OCI-LY1 (cell line): Measurements from ENCODE around the gene ITGA1.

Experiments
- H2AFZ ChIP-seq: fragments of 200-600 bp; sonication (generic), shearing (Covaris generic); 2 replicates; pipeline ENCODE4 v1.6.0; 2014; ENCODE audit warnings: antibody characterized with exemption, mild to moderate bottlenecking, low read length
- H3F3A ChIP-seq: fragments of 200-600 bp; sonication (generic), shearing (Covaris generic); 2 replicates; pipeline ENCODE4 v1.6.0; 2014; ENCODE audit warnings: mild to moderate bottlenecking, antibody characterized with exemption, low read length, moderate library complexity; ENCODE audit not compliant: insufficient read depth
- H3K27ac ChIP-seq: fragments of 200-600 bp; sonication (generic); 2 replicates; pipeline ENCODE4 v1.5.1; 2014; ENCODE audit warnings: low read length, mixed run types, mild to moderate bottlenecking, low read depth; ENCODE audit not compliant: poor library complexity, severe bottlenecking
- H3K27me3 ChIP-seq: fragments of 200-600 bp; sonication (generic); 2 replicates; pipeline ENCODE4 v1.6.0; 2014; ENCODE audit warnings: antibody characterized with exemption, mild to moderate bottlenecking, low read length, moderate library complexity; ENCODE audit not compliant: insufficient read depth
- H3K36me3 ChIP-seq: fragments of 200-600 bp; sonication (generic); 2 replicates; pipeline ENCODE4 v1.6.1; 2014; ENCODE audit warnings: mild to moderate bottlenecking, antibody characterized with exemption, low read length, moderate library complexity, mixed read lengths; ENCODE audit not compliant: insufficient read depth
- H3K4me1 ChIP-seq: fragments of 200-600 bp; sonication (generic); 2 replicates; pipeline ENCODE4 v1.5.1; 2014; ENCODE audit warnings: mild to moderate bottlenecking, low read length, moderate library complexity; ENCODE audit not compliant: insufficient read depth, severe bottlenecking
- H3K4me2 ChIP-seq: fragments of 200-600 bp; sonication (generic), shearing (Covaris generic); 2 replicates; pipeline ENCODE4 v1.6.1; 2014; ENCODE audit warnings: low read length
- H3K4me3 ChIP-seq: fragments of 200-600 bp; sonication (generic); 2 replicates; pipeline ENCODE4 v1.5.1; 2014; ENCODE audit warnings: low read length, low read depth, mild to moderate bottlenecking, mixed read lengths; ENCODE audit not compliant: poor library complexity, severe bottlenecking
- H3K79me2 ChIP-seq: fragments of 200-600 bp; shearing (Covaris generic); 2 replicates; pipeline ENCODE4 v1.6.1; 2016; ENCODE audit warnings: mixed run types, low read length, mixed read lengths; ENCODE audit not compliant: insufficient read depth
- H3K9ac ChIP-seq: fragments of 200-600 bp; sonication (generic), shearing (Covaris generic); 2 replicates; pipeline ENCODE4 v1.6.1; 2014; ENCODE audit warnings: mild to moderate bottlenecking, low read length, mixed read lengths
- H3K9me2 ChIP-seq: fragments of 200-600 bp; sonication (generic), shearing (Covaris generic); 2 replicates; pipeline ENCODE4 v1.6.1; 2014; ENCODE audit warnings: low read depth, mild to moderate bottlenecking, low read length, mixed read lengths
- H3K9me3 ChIP-seq: fragments of 200-600 bp; shearing (Covaris generic); 2 replicates; pipeline ENCODE4 v1.6.1; 2014; ENCODE audit warnings: low read length, mixed read lengths
- H4K20me1 ChIP-seq: fragments of 200-600 bp; sonication (generic), shearing (Covaris generic); 2 replicates; pipeline ENCODE4 v1.6.0; 2016; ENCODE audit warnings: mild to moderate bottlenecking, low read length; ENCODE audit not compliant: insufficient read depth
- EZH2 ChIP-seq: fragments of 200-600 bp; sonication (generic), shearing (Covaris generic); IDR thresholded peaks from 2 replicates; pipeline ENCODE4 v1.8.0; 2017; ENCODE audit warnings: borderline replicate concordance, mixed run types, mild to moderate bottlenecking, antibody characterized with exemption, low read length, moderate library complexity, mixed read lengths
- TF ChIP-seq, protein P1 (sequence below): fragments of 200-600 bp; sonication (generic), shearing (Covaris generic); IDR thresholded peaks from 2 replicates; pipeline ENCODE4 v1.5.1; 2017; ENCODE audit warnings: mild to moderate bottlenecking, antibody characterized with exemption, low read length, moderate library complexity, mixed read lengths

The ITGA1 gene

DNA sequence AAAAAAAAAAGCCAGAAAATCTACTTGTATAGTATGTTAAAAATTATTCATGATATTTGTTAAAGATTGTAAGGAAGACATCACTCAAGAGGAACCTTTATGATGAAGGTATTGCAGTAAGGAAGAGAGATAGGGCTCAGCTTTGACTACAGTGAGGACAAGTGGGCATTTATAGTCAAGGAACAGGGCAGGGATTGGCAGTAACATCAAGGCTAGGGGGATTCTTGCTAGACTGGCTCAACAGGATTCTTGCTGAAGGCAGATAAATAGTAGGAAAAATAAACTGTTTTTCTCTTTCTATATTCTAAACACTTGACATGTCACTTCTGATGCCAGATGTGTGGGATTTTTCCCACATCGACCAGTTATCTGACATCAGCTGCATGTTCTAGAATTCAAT, 96.7 kb downstream of the ITGA1 start:
- no peaks in the 10 kb centered on the region for H3K4me1 ChIP-seq
- no peaks in the 10 kb centered on the region for H3K27me3 ChIP-seq
- no peaks in the 10 kb centered on the region for H4K20me1 ChIP-seq
- no peak overlapping the region for H3K27ac ChIP-seq
- H3K4me2 ChIP-seq, result no peak overlapping the region
- TF ChIP-seq, protein P1, sequence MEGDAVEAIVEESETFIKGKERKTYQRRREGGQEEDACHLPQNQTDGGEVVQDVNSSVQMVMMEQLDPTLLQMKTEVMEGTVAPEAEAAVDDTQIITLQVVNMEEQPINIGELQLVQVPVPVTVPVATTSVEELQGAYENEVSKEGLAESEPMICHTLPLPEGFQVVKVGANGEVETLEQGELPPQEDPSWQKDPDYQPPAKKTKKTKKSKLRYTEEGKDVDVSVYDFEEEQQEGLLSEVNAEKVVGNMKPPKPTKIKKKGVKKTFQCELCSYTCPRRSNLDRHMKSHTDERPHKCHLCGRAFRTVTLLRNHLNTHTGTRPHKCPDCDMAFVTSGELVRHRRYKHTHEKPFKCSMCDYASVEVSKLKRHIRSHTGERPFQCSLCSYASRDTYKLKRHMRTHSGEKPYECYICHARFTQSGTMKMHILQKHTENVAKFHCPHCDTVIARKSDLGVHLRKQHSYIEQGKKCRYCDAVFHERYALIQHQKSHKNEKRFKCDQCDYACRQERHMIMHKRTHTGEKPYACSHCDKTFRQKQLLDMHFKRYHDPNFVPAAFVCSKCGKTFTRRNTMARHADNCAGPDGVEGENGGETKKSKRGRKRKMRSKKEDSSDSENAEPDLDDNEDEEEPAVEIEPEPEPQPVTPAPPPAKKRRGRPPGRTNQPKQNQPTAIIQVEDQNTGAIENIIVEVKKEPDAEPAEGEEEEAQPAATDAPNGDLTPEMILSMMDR, result no peak
- TF ChIP-seq EZH2, result no peak
- no peak overlapping the region for H3K9ac ChIP-seq
- H3F3A ChIP-seq, result no peaks in the 10 kb centered on the region
- no peaks in the 10 kb centered on the region for H3K9me2 ChIP-seq
- no peak overlapping the region for H2AFZ ChIP-seq
- H3K4me3 ChIP-seq, result no peak overlapping the region
- H3K79me2 ChIP-seq, result no peaks in the 10 kb centered on the region
- no peaks in the 10 kb centered on the region for H3K36me3 ChIP-seq
- H3K9me3 ChIP-seq, result no peaks in the 10 kb centered on the region

DNA sequence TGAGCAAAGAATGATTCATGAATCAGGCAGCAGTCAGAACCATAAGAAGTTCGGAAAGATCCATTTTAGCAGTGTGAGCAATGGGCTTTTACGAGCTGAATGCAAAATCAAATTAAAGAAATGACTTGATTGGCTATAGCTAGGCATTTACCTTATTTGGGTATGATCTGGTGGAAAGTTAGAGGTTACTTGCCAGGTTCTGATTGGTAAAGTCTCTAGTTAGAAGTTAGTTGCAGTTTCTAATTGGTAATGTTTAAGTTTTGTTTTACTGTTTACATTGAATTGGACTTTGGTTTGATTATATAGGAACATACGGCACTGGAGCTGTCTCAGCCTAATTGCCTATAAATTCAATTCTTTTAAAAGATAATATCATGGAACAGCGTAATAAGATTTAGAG, 97.9 kb downstream of the ITGA1 start:
- H3K9ac ChIP-seq, result no peak overlapping the region
- no peaks in the 10 kb centered on the region for H3K79me2 ChIP-seq
- no peaks in the 10 kb centered on the region for H3F3A ChIP-seq
- no peaks in the 10 kb centered on the region for H4K20me1 ChIP-seq
- H3K4me1 ChIP-seq, result no peaks in the 10 kb centered on the region
- no peak overlapping the region for H3K4me2 ChIP-seq
- H3K4me3 ChIP-seq, result no peak overlapping the region
- H2AFZ ChIP-seq, result no peak overlapping the region
- H3K36me3 ChIP-seq, result no peaks in the 10 kb centered on the region
- H3K9me3 ChIP-seq, result no peaks in the 10 kb centered on the region
- no peaks in the 10 kb centered on the region for H3K27me3 ChIP-seq
- H3K27ac ChIP-seq, result no peak overlapping the region
- H3K9me2 ChIP-seq, result no peaks in the 10 kb centered on the region
- no peak for TF ChIP-seq EZH2
- TF ChIP-seq, protein P1, result no peak

DNA sequence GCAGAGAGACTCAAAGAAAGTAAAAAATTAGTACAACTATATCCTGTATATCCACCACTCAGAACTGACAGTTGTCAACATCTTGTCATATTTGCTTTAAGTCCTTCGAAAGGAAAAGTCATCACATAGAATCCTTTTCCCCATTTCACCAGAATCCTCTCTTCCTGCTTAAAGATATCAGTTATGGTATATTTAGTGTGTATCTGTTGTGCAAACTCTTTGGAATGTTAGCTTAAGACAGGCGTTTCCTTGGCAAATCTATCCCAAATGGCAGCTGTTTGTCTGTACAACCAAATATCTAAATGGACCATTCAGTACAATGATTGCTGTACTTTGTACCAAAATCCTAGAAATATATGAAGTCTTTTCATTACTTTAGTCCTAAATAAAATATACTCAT, 98.5 kb downstream of the ITGA1 start:
- H3K79me2 ChIP-seq, result no peaks in the 10 kb centered on the region
- no peaks in the 10 kb centered on the region for H3K36me3 ChIP-seq
- H3F3A ChIP-seq, result no peaks in the 10 kb centered on the region
- no peak overlapping the region for H2AFZ ChIP-seq
- no peaks in the 10 kb centered on the region for H3K27me3 ChIP-seq
- H3K9me2 ChIP-seq, result no peaks in the 10 kb centered on the region
- H3K4me1 ChIP-seq, result no peaks in the 10 kb centered on the region
- no peak for TF ChIP-seq EZH2
- TF ChIP-seq, protein P1, result no peak
- no peak overlapping the region for H3K4me2 ChIP-seq
- no peak overlapping the region for H3K27ac ChIP-seq
- no peak overlapping the region for H3K9ac ChIP-seq
- H3K4me3 ChIP-seq, result no peak overlapping the region
- H4K20me1 ChIP-seq, result no peaks in the 10 kb centered on the region
- no peaks in the 10 kb centered on the region for H3K9me3 ChIP-seq
